GM12878 (cell line): Measurements from ENCODE around the gene CLIC3. TPM values are rescaled to one million over a fixed set of nuclear protein-coding genes. Genes with fewer than 3 reads are reported as not detected.

ENCODE experiments used
- ATAC-seq: fragments of 200-7000 bp; cut with Tn5 transposase; 3 replicates; pipeline ENCODE4 v1.9.1; 2020; ENCODE audit warnings: mild to moderate bottlenecking, moderate library complexity
- BruUV-seq: library from RNA; stranded (reverse); fragments of 400-500 nt; replicated peaks from 2 replicates; lab custom pipeline; 2021; lab: Mats Ljungman, UMichigan
- CTCF ChIA-PET: fragments of 300-600 bp; sonication (Branson Sonifier 250); formaldehyde crosslinking; extraction: SDS; loops from one replicate; lab custom pipeline; 2021; ENCODE audit warnings: inconsistent platforms; lab: Yijun Ruan, JAX
- POLR2A ChIA-PET: fragments of 350-600 bp; formaldehyde crosslinking; extraction: SDS; loops from one replicate; lab custom pipeline; 2021; ENCODE audit warnings: inconsistent platforms; lab: Charles Lee
- RAD21 ChIA-PET: fragments of 300-600 bp; sonication (Branson Sonifier 250); formaldehyde crosslinking; loops from one replicate; lab custom pipeline; 2023; ENCODE audit warnings: antibody characterized with exemption; ENCODE audit not compliant: unreplicated experiment; lab: Charles Lee
- SMC1A ChIA-PET: fragments of 300-600 bp; sonication (Branson Sonifier 250); formaldehyde crosslinking; loops from one replicate; lab custom pipeline; 2023; ENCODE audit not compliant: unreplicated experiment, uncharacterized antibody; lab: Charles Lee
- DNase-seq: peaks from one replicate; pipeline ENCODE4 v3.0.0-alpha.2; 2011; ENCODE audit warnings: low read depth, low spot score
- FAIRE-seq: peaks from 3 replicates; lab custom pipeline; 2011; peaks lifted over from hg19 to GRCh38; lab: Jason Lieb, UNC
- H2AFZ ChIP-seq: 2 replicates; pipeline ENCODE4 v1.6.0; 2011; ENCODE audit warnings: low read depth, low read length, control low read depth; ENCODE audit not compliant: control insufficient read depth
- H3K27ac ChIP-seq: 2 replicates; pipeline ENCODE4 v1.5.1; 2011; ENCODE audit warnings: control low read depth; ENCODE audit not compliant: control insufficient read depth, insufficient read depth
- H3K27me3 ChIP-seq, 2 experiments: replicated peaks in 1 of 2; 2 replicates each; pipeline versions ENCODE4 v1.6.0 to v1.6.1; 2011; ENCODE audit warnings: low read length in 1 of 2; ENCODE audit not compliant: control insufficient read depth in 2 of 2, insufficient read depth in 2 of 2
- H3K36me3 ChIP-seq, 2 experiments: 2 replicates each; pipeline ENCODE4 v1.5.1; 2011; ENCODE audit warnings: low read length in 1 of 2; ENCODE audit not compliant: control insufficient read depth in 2 of 2, insufficient read depth in 2 of 2
- H3K4me1 ChIP-seq: 2 replicates; pipeline ENCODE4 v1.6.1; 2011; ENCODE audit warnings: mild to moderate bottlenecking, low read length, moderate library complexity, mixed read lengths; ENCODE audit not compliant: control insufficient read depth, insufficient read depth
- H3K4me2 ChIP-seq: 2 replicates; pipeline ENCODE4 v1.6.0; 2011; ENCODE audit warnings: control low read depth; ENCODE audit not compliant: control insufficient read depth, insufficient read depth
- H3K4me3 ChIP-seq: fragments of 200-600 bp; sonication (generic); 2 replicates; pipeline ENCODE4 v1.5.1; 2016
- H3K79me2 ChIP-seq: 2 replicates; pipeline ENCODE4 v1.6.0; 2011; ENCODE audit warnings: low read length; ENCODE audit not compliant: control insufficient read depth, insufficient read depth
- H3K9ac ChIP-seq: 2 replicates; pipeline ENCODE4 v1.8.0; 2011; ENCODE audit warnings: low read length, control low read depth, mixed read lengths; ENCODE audit not compliant: control insufficient read depth, insufficient read depth
- H3K9me3 ChIP-seq: replicated peaks from 3 replicates; pipeline ENCODE4 v1.5.1; 2011; ENCODE audit warnings: mild to moderate bottlenecking, low read length; ENCODE audit not compliant: control insufficient read depth, insufficient read depth
- H4K20me1 ChIP-seq: 2 replicates; pipeline ENCODE4 v1.6.0; 2011; ENCODE audit not compliant: control insufficient read depth, insufficient read depth
- IKZF1 ChIP-seq: fragments of 450-650 bp; conservative IDR thresholded peaks from 2 replicates; pipeline ENCODE4 v1.6.1; 2017; ENCODE audit warnings: antibody characterized with exemption, mild to moderate bottlenecking
- MEF2A ChIP-seq: IDR thresholded peaks from 2 replicates; pipeline ENCODE4 v1.6.1; 2011; ENCODE audit warnings: low read depth, mild to moderate bottlenecking, low read length, moderate library complexity; ENCODE audit not compliant: insufficient read depth
- PAX5 ChIP-seq: IDR thresholded peaks from 2 replicates; pipeline ENCODE4 v1.6.1; 2011; ENCODE audit warnings: low read depth, low read length, borderline replicate concordance
- POLR2AphosphoS5 ChIP-seq: IDR thresholded peaks from 2 replicates; pipeline ENCODE4 v1.6.1; 2011; ENCODE audit warnings: mild to moderate bottlenecking, low read length, inconsistent platforms
- RELA ChIP-seq: fragments of 450-650 bp; IDR thresholded peaks from 2 replicates; pipeline ENCODE4 v1.8.0; 2014; ENCODE audit warnings: borderline replicate concordance; ENCODE audit not compliant: partially characterized antibody
- STAT1 ChIP-seq: fragments of 450-650 bp; conservative IDR thresholded peaks from 2 replicates; pipeline ENCODE4 v1.6.1; 2014; ENCODE audit warnings: antibody characterized with exemption, mild to moderate bottlenecking
- WGBS: methylation state at CpG from one replicate; pipeline ENCODE4 v1.1.6; 2016; ENCODE audit warnings: low lambda C conversion rate; ENCODE audit not compliant: insufficient replicate concordance, insufficient coverage; ENCODE audit errors: missing lambda C conversion rate; 5-methylcytosine and 5-hydroxymethylcytosine counted together
- in situ Hi-C: fragments of 300-500 bp; cut with MboI; formaldehyde crosslinking; loops from 9 replicates; pipeline ENCODE4 v1.14.3; 2018; ENCODE audit warnings: mixed read lengths
- intact Hi-C: fragments of 100-400 bp; cut with micrococcal nuclease; formaldehyde crosslinking; loops from one replicate; pipeline ENCODE4 v1.14.2; 2022; ENCODE audit not compliant: unreplicated experiment
- polyA plus RNA-seq, 11 experiments: library from polyadenylated mRNA; depleted of rRNA in 4 of 11; unstranded in 6 of 11; stranded (reverse) in 5 of 11; fragments of >200 nt; fragmentation: Nextera tagmentation in 4 of 11; fragmentation: Illumina TruSeq in 1 of 11; extraction: Ambion mirVana in 4 of 11; extraction: Trizol in 1 of 11; gene quantifications; 1 replicate in 1 of 11; 2 replicates in 10 of 11; pipeline versions ENCODE4 v1.2.1 to v1.2.3, GENCODE V29; 2011 to 2016; ENCODE audit warnings: inconsistent platforms in 2 of 11, missing spikeins in 2 of 11, low read depth in 1 of 11
- total RNA-seq, 4 experiments: library from RNA; depleted of rRNA in 3 of 4; stranded (reverse); fragments of >200 nt in 3 of 4; fragmentation: Illumina TruSeq in 1 of 4; extraction: Trizol in 1 of 4; gene quantifications; 2 replicates each; pipeline versions ENCODE4 v1.2.1 to v1.2.3, GENCODE V29; 2013 to 2021
- TF ChIP-seq, protein P1 (sequence below): fragments of 450-650 bp; formaldehyde crosslinking; IDR thresholded peaks from 2 replicates; pipeline ENCODE4 v1.4.0; 2020; ENCODE audit warnings: mild to moderate bottlenecking, moderate library complexity
- TF ChIP-seq, protein P2 (sequence below): fragments of 450-650 bp; IDR thresholded peaks from 2 replicates; pipeline ENCODE4 v1.6.1; 2016; ENCODE audit warnings: mild to moderate bottlenecking

Gene CLIC3
- total and polyA plus RNA-seq, 10 of the 15 experiments (the other 5 are each of a cell fraction or from before 2014, with no cell fraction given): 0.31 TPM; not detected in 9

DNA sequence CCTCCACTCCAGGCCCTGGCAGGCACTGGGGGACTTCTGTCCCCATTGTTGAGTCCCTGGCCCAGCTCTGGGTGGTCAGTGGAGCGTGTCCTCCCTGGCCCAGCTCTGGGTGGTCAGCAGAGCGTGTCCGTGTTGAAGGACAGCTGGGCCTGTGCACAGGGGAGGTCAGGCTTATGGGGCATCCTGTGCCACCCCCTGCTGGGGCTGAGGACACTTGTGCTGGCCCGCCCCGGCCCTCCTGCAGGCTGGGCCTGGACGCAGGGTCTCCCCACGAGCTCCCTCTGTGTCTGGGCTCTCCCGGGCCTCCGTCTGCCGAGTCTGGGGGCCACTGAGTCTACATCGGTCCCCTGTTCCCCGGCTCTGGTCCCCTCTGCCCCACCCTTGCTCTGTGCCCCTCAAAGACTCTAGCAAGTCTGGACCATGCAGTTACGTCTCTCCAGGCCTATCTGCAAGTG, 11.5 kb upstream of the CLIC3 start:
- Histone ChIP-seq H3K79me2 (no peaks in the 10 kb centered on the region), H3K9me3 (peaks cover 2% of the 10 kb centered on the region; the same call in 2 of the 3 replicates), H3K4me3 (no peak overlapping the region)
- no peak for DNase-seq
- in situ Hi-C loops: no loop called here
- BruUV-seq: no TSS peak
- ChIA-PET CTCF (no interaction called here), POLR2A (no interaction called here)
- TF ChIP-seq, protein P1, sequence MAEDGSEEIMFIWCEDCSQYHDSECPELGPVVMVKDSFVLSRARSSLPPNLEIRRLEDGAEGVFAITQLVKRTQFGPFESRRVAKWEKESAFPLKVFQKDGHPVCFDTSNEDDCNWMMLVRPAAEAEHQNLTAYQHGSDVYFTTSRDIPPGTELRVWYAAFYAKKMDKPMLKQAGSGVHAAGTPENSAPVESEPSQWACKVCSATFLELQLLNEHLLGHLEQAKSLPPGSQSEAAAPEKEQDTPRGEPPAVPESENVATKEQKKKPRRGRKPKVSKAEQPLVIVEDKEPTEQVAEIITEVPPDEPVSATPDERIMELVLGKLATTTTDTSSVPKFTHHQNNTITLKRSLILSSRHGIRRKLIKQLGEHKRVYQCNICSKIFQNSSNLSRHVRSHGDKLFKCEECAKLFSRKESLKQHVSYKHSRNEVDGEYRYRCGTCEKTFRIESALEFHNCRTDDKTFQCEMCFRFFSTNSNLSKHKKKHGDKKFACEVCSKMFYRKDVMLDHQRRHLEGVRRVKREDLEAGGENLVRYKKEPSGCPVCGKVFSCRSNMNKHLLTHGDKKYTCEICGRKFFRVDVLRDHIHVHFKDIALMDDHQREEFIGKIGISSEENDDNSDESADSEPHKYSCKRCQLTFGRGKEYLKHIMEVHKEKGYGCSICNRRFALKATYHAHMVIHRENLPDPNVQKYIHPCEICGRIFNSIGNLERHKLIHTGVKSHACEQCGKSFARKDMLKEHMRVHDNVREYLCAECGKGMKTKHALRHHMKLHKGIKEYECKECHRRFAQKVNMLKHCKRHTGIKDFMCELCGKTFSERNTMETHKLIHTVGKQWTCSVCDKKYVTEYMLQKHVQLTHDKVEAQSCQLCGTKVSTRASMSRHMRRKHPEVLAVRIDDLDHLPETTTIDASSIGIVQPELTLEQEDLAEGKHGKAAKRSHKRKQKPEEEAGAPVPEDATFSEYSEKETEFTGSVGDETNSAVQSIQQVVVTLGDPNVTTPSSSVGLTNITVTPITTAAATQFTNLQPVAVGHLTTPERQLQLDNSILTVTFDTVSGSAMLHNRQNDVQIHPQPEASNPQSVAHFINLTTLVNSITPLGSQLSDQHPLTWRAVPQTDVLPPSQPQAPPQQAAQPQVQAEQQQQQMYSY (CRISPR knock-in tag): no peak
- TF ChIP-seq POLR2AphosphoS5 (no peak), MEF2A (no peak), RELA (no peak), PAX5 (peak; percentile 64; the same call in 1 of the 2 replicates), IKZF1 (no peak), STAT1 (no peak)
- TF ChIP-seq, protein P2, sequence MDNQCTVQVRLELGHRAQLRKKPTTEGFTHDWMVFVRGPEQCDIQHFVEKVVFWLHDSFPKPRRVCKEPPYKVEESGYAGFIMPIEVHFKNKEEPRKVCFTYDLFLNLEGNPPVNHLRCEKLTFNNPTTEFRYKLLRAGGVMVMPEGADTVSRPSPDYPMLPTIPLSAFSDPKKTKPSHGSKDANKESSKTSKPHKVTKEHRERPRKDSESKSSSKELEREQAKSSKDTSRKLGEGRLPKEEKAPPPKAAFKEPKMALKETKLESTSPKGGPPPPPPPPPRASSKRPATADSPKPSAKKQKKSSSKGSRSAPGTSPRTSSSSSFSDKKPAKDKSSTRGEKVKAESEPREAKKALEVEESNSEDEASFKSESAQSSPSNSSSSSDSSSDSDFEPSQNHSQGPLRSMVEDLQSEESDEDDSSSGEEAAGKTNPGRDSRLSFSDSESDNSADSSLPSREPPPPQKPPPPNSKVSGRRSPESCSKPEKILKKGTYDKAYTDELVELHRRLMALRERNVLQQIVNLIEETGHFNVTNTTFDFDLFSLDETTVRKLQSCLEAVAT: no peak
- TF ChIP-seq, all 136 proteins: peak for 1
- FAIRE-seq: no peak
- H2AFZ ChIP-seq: no peak overlapping the region
- no peak overlapping the region for H3K9ac ChIP-seq
- H3K27ac ChIP-seq: no peak overlapping the region
- no peak for ATAC-seq
- intact Hi-C loops: no loop called here
- no peaks in the 10 kb centered on the region for H3K27me3 ChIP-seq
- no peak overlapping the region for H3K4me2 ChIP-seq
- ChIA-PET SMC1A (no interaction called here), RAD21 (no interaction called here)
- H3K36me3 ChIP-seq: no peaks in the 10 kb centered on the region
- H3K4me1 ChIP-seq: no peaks in the 10 kb centered on the region
- WGBS: 29% methylated on average over 13 of the region's 13 CpGs
- H4K20me1 ChIP-seq: no peaks in the 10 kb centered on the region
